Activated T-cell treated with anti-CD3 and anti-CD28 coated beads, Interleukin-2, amount 50 U/mL, for 72 hours (primary cell): ENCODE measurements around the gene SMC3. TPM values are rescaled to one million over a fixed set of nuclear protein-coding genes. Genes with fewer than 3 reads are reported as not detected.
A peak's percentile ranks its signal among the peaks of the same experiment; 100 is the strongest.
"Not testable (repeated sequence)": the region's sequence is repeated elsewhere in the genome, so short reads cannot be mapped to it uniquely, and the experiment has no call there.

Experiments
- ATAC-seq, 2 donors: fragments of 150-1000 bp; cut with Tn5 transposase; replicated peaks in 1 of 2; 2 replicates each; pipeline ENCODE4 v1.10.0; 2021; ENCODE audit warnings: moderate library complexity in 2 of 2, mild to moderate bottlenecking in 1 of 2
- DNase-seq, 2 donors: peaks; one replicate each; pipeline ENCODE4 v3.0.0; 2021 to 2022; ENCODE audit warnings: mixed read lengths in 1 of 2
- H3K27ac Mint-ChIP-seq: one replicate; pipeline ENCODE4 v1.8.0; 2022; ENCODE audit warnings: mild to moderate bottlenecking, moderate library complexity, mixed read lengths
- H3K27me3 Mint-ChIP-seq: one replicate; pipeline ENCODE4 v1.8.0; 2022; ENCODE audit warnings: low read depth, mixed read lengths
- H3K36me3 Mint-ChIP-seq, 2 donors: one replicate each; pipeline ENCODE4 v1.8.0; 2022; ENCODE audit warnings: mixed read lengths in 2 of 2, mild to moderate bottlenecking in 1 of 2; ENCODE audit not compliant: insufficient read depth in 2 of 2
- H3K4me1 Mint-ChIP-seq: one replicate; pipeline ENCODE4 v1.8.0; 2022; ENCODE audit warnings: low read depth, mixed read lengths
- H3K4me3 Mint-ChIP-seq, 2 donors: one replicate each; pipeline ENCODE4 v1.8.0; 2022; ENCODE audit warnings: mild to moderate bottlenecking in 2 of 2, mixed read lengths in 2 of 2, moderate library complexity in 2 of 2
- H3K9me3 Mint-ChIP-seq, 2 donors: one replicate each; pipeline ENCODE4 v1.8.0; 2022; ENCODE audit warnings: mixed read lengths in 2 of 2
- total RNA-seq, 2 donors: library from RNA; stranded (reverse); gene quantifications; one replicate each; pipeline ENCODE4 v1.2.3, GENCODE V29; 2022

The SMC3 gene
- total RNA-seq, 2 donors from 2014 or later, result 79.7 to 85.6 TPM

DNA sequence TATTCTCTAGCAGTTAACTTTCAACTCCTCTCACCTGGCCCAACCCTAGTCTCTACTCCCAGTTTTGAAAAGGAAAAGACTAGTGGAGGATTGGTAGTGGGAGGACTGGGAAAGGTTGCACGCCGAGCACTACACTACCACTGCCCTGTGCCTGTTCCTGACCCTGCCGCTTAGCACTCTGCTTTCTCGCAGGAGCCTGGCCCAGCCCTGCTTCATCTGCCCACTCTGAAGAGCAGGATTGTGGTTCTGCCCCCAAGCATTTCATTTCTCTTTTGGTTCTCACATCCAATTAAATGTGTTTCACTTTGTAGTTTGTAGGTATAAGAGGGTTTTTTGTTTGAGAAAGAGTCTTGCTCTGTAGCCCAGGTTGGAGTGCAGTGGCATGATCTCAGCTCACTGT lies 45.1 kb downstream of the SMC3 start:
- peak overlapping the region in 1 of 2 donors; percentile 55 for H3K4me3 Mint-ChIP-seq
- ATAC-seq, result no peak
- DNase-seq, result no peak
- H3K4me1 Mint-ChIP-seq, result peaks cover 74% of the 10 kb centered on the region
- H3K36me3 Mint-ChIP-seq, result no peaks in the 10 kb centered on the region
- H3K27me3 Mint-ChIP-seq, result no peaks in the 10 kb centered on the region
- H3K9me3 Mint-ChIP-seq, result no peaks in the 10 kb centered on the region
- H3K27ac Mint-ChIP-seq, result no peak overlapping the region

- ATAC-seq (peak; percentile 47 to 50), DNase-seq (peak; percentile 51 to 61)
- Mint-ChIP-seq H3K4me1 (peaks cover 83% of the 10 kb centered on the region), H3K9me3 (no peaks in the 10 kb centered on the region), H3K36me3 (no peaks in the 10 kb centered on the region), H3K4me3 (peak overlapping the region; percentile 53 to 55), H3K27me3 (no peaks in the 10 kb centered on the region), H3K27ac (peak overlapping the region; percentile 51)
These were observed 46.0 kb downstream of the SMC3 start for GRCh38 chr10:110613341-110613995.

DNA sequence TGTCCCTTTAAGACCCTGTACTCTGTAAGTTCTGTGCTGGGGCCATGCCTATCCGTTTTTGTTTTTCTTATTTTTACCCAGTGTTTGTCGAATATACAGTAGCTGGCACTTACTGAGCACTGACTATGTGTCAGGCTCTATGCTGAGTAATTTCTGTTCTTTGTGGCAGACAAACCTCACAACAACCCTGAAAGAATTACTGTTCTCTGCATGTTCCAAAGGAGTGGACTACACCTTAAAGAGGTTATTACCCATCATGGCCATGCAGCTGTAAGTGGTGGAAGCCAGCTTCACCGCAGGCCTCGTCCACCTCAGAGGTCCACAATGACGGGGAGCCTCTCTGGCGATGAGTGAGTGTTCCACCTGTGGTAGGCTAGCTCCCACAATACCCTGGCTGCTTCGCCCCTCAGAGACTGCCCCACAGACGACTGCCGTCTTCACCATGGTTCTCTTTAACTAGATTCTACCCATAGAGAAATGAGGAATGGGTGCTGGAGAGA lies 46.6 kb downstream of the SMC3 start:
- H3K4me1 Mint-ChIP-seq, result peaks cover 88% of the 10 kb centered on the region
- H3K9me3 Mint-ChIP-seq, result no peaks in the 10 kb centered on the region

GRCh38 chr10:110615057-110615747 lies 47.7 kb downstream of the SMC3 start:
- H3K4me3 Mint-ChIP-seq, result no peak overlapping the region
- peaks cover 86% of the 10 kb centered on the region for H3K4me1 Mint-ChIP-seq
- ATAC-seq (no peak), DNase-seq (no peak)
- no peaks in the 10 kb centered on the region for H3K9me3 Mint-ChIP-seq
- no peaks in the 10 kb centered on the region for H3K27me3 Mint-ChIP-seq
- H3K27ac Mint-ChIP-seq, result no peak overlapping the region
- no peaks in the 10 kb centered on the region for H3K36me3 Mint-ChIP-seq

More for the DNA sequence above, 46.6 kb downstream of the SMC3 start:
- H3K36me3 Mint-ChIP-seq, result no peaks in the 10 kb centered on the region
- ATAC-seq, result peak; percentile 77 to 82
- H3K4me3 Mint-ChIP-seq, result peak overlapping the region; percentile 53 to 55
- H3K27ac Mint-ChIP-seq, result peak overlapping the region; percentile 51
- no peaks in the 10 kb centered on the region for H3K27me3 Mint-ChIP-seq
- peak; percentile 31 to 45 for DNase-seq

DNA sequence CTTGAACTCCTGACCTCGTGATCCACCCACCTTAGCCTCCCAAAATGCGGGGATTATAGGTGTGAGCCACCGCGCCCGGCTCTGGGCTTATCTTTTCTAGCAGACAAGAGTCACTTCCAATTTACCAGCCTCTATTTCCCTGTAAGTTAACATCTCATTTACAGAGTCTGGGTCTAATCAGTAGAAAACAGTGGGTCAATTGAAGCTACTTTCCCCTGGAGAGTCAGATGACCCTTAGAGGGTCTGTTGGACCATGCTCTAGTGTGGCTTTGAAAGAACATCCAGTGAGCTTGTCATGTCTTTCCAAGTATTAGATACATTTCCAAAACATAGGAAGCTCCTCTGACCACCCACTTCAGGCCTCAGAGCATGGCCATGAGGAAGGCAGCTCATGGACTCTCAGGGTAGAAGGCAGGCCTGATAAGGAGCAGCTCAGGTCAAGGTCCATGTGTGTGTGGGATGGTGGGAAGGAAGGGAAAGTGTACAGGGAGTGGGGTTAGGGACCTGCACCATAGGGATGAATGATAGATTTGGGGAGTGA lies 49.1 kb downstream of the SMC3 start:
- no peaks in the 10 kb centered on the region for H3K27me3 Mint-ChIP-seq
- H3K27ac Mint-ChIP-seq, result peak overlapping the region; percentile 24
- H3K36me3 Mint-ChIP-seq, result no peaks in the 10 kb centered on the region
- peaks cover 0 to 1% of the 10 kb centered on the region in 2 donors for H3K9me3 Mint-ChIP-seq
- ATAC-seq, result no peak
- no peak for DNase-seq
- H3K4me1 Mint-ChIP-seq, result peaks cover 74% of the 10 kb centered on the region
- no peak overlapping the region for H3K4me3 Mint-ChIP-seq

DNA sequence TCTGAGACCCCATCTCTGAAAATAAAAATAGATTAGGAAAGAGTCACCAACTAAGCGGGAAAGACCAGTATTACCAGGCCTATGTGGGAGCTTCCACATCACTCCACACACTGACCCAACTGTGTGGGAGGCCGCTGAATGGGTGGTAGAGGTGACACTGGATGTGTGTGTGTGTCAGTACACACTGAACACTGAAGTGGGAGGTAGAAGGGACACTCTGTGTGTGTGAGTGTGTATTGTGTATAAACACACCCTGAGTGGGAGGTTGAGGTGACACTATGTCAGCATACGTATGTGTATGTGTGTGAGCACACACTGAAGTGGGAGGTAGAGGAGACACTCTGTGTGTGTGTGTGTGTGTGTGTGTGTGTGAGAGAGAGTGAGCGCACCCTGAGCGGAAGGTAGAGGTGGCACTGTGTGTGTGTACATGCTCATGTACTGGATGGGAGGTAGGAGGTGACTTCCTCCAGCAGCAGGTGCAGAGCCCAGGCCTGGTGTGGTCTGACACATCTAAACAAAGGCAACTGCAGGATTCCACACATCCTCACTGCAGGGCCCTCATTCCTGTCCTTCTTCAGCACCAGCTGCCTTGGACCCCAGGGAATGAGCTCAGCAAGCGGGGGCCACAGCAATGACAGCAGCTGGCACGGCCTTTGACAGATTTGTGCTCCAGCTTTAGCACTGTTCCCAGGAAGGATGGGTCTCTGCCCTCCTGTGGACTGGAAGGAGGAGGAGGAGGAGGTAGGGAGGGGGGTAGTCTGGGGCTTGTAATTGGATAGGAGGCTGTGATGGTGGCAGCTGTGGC lies 50.1 kb downstream of the SMC3 start:
- DNase-seq (no peak), ATAC-seq (peak; percentile 16 to 19)
- peak overlapping the region in 1 of 2 donors; percentile 49 for H3K4me3 Mint-ChIP-seq
- H3K9me3 Mint-ChIP-seq, result peaks cover 0 to 1% of the 10 kb centered on the region in 2 donors
- no peaks in the 10 kb centered on the region for H3K36me3 Mint-ChIP-seq
- no peaks in the 10 kb centered on the region for H3K27me3 Mint-ChIP-seq
- H3K27ac Mint-ChIP-seq, result peak overlapping the region; percentile 24
- H3K4me1 Mint-ChIP-seq, result peaks cover 64% of the 10 kb centered on the region

DNA sequence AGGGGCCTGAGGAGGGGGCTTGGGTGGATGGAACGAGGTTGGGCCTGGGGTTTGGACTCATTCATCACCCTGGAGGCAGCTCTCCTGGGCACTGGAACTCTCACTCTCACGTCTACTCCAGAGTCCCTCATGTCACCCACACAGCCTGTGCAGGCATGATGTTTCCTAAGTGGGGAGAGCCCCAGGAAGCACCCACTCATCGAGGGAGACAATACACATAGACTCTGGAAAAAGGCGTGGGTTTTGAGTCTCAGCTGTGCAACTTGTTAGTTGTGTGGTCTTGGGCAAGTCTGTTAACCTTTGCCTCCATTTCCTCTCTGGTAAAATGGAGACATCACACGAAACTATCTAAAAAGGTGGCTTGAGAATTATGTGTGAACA lies 50.7 kb downstream of the SMC3 start:
- peak overlapping the region in 1 of 2 donors; percentile 49 for H3K4me3 Mint-ChIP-seq

DNA sequence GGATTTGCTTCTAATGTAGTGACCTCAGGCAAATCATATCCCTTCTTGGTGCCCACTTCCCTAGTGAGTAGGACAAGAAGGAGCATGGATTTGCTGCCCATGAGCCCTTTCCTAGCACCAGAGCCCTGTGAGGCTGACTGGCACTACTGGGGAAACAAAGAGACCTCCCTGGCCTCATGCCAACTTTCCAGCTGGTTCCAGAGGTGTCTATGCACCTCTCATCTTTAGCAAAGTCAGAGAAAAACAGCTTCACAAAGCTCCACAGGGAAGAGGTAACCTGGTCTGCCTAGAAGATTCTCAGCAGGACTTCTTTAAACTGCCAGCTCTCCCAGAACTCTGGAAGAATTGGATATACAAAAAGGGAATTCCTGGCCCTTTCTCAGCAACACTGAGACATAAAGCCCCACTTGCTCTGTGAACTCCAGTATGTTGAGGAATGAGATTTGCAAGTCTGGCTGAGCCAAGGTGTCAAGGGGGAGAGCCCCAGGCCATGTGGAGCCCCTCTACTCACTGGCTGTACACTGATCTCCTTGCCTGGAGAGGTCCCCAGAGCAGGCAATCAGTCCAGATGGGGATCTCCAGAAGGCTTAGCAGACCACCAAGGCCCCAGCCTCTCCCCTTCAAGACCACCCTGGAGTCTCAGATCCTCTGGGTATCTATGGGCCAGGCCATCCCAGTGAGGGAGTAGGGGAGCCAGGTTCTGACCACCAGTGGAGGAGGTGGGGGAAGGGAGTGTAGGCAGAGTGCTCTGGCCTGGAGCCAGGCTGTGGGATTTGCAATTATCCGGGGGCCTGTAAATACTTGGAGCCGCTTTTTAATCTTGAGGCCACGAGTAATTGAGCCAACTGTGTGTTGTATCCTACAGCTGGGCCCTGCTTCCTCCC lies 52.3 kb downstream of the SMC3 start:
- no peak for DNase-seq

More for the DNA sequence above, 50.7 kb downstream of the SMC3 start:
- DNase-seq, result peak in 1 of 2 donors; percentile 35
- Mint-ChIP-seq H3K36me3 (no peaks in the 10 kb centered on the region), H3K9me3 (peaks cover 0 to 1% of the 10 kb centered on the region in 2 donors), H3K27ac (peak overlapping the region; percentile 7), H3K4me1 (peaks cover 58% of the 10 kb centered on the region), H3K27me3 (no peaks in the 10 kb centered on the region)
- ATAC-seq, result peak; percentile 29 to 32

DNA sequence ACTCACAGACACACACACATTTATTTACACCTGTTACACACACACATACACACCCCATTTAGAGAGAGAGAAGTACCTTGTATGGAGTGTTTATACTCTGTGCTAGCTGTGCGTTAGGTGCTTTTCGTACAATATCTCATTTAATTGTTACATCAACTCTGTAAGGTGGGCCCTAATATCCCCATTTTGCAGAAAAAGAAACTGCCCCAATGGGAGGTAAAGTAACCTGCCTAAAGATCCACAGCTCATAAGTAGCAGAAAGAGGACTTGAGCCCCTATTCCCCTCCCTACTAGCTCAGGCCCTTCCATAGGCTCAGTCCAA lies 52.9 kb downstream of the SMC3 start:
- H3K36me3 Mint-ChIP-seq, result no peaks in the 10 kb centered on the region
- DNase-seq (no peak), ATAC-seq (no peak)
- peaks cover 0 to 1% of the 10 kb centered on the region in 2 donors for H3K9me3 Mint-ChIP-seq
- H3K4me3 Mint-ChIP-seq, result no peak overlapping the region
- peaks cover 37% of the 10 kb centered on the region for H3K4me1 Mint-ChIP-seq
- no peak overlapping the region for H3K27ac Mint-ChIP-seq
- H3K27me3 Mint-ChIP-seq, result no peaks in the 10 kb centered on the region

More for the DNA sequence above, 52.3 kb downstream of the SMC3 start:
- Mint-ChIP-seq H3K9me3 (peaks cover 0 to 1% of the 10 kb centered on the region in 2 donors), H3K27ac (no peak overlapping the region), H3K36me3 (no peaks in the 10 kb centered on the region), H3K4me1 (peaks cover 43% of the 10 kb centered on the region), H3K4me3 (no peak overlapping the region), H3K27me3 (no peaks in the 10 kb centered on the region)
- ATAC-seq, result no peak

GRCh38 chr10:110623316-110623715 lies 55.8 kb downstream of the SMC3 start:
- H3K4me3 Mint-ChIP-seq, H3K27me3 Mint-ChIP-seq, H3K27ac Mint-ChIP-seq, ATAC-seq, H3K4me1 Mint-ChIP-seq, H3K9me3 Mint-ChIP-seq, DNase-seq, H3K36me3 Mint-ChIP-seq: not testable (repeated sequence)

DNA sequence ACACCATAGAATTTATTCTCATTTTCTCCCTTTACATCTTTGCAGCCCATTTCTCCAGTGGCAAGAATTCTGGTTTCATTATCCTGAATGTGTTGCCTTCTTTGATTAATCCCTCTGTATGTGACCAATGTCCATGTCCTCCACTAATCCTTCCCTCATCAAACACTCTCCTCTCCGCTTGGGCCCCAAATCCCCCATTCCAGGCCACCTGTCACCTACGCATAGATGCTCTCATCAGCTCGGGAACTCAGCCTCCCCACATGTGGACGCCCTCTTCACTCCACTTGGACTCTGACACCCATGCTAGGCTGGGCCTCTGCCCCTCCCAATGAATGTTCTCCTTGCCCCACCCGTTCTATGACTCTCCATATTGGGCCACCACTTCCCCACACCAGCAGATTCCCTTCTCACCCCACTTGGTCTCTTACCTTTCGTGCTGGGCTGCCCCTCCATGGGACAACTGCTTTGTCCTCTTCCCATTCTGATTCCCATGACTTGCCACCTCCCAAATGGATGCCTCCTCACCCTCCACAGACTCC lies 57.9 kb downstream of the SMC3 start:
- DNase-seq (no peak), ATAC-seq (no peak)
- H3K9me3 Mint-ChIP-seq, result peaks cover 0 to 1% of the 10 kb centered on the region in 2 donors
- H3K4me1 Mint-ChIP-seq, result no peaks in the 10 kb centered on the region
- H3K27ac Mint-ChIP-seq, result no peak overlapping the region
- H3K36me3 Mint-ChIP-seq, result no peaks in the 10 kb centered on the region
- H3K27me3 Mint-ChIP-seq, result no peaks in the 10 kb centered on the region
- H3K4me3 Mint-ChIP-seq, result no peak overlapping the region
